Smooth muscle cell (in vitro differentiated cells): ENCODE results near the gene SLC22A17. TPM values are rescaled to one million over a fixed set of nuclear protein-coding genes. Genes with fewer than 3 reads are reported as not detected.

ENCODE experiments used
- DNase-seq: peaks from one replicate; lab custom pipeline; 2025; ENCODE audit not compliant: unreplicated experiment; lab: John Stamatoyannopoulos, UW
- H2AFZ ChIP-seq: fragments of 200-600 bp; sonication (generic); 2 replicates; pipeline ENCODE4 v1.6.0; 2016; ENCODE audit warnings: antibody characterized with exemption, low read depth, mild to moderate bottlenecking
- H3F3A ChIP-seq: fragments of 200-600 bp; sonication (generic); 2 replicates; pipeline ENCODE4 v1.6.0; 2017; ENCODE audit warnings: antibody characterized with exemption, low read depth
- H3K27ac ChIP-seq: fragments of 200-600 bp; sonication (generic); 2 replicates; pipeline ENCODE4 v1.5.1; 2016; ENCODE audit warnings: low read depth, mild to moderate bottlenecking
- H3K27me3 ChIP-seq: fragments of 200-600 bp; sonication (generic); 2 replicates; pipeline ENCODE4 v1.6.1; 2016; ENCODE audit warnings: low read depth, mild to moderate bottlenecking
- H3K36me3 ChIP-seq: fragments of 200-600 bp; sonication (generic); 2 replicates; pipeline ENCODE4 v1.5.1; 2016; ENCODE audit warnings: low read depth
- H3K4me1 ChIP-seq: fragments of 200-600 bp; sonication (generic); 2 replicates; pipeline ENCODE4 v1.5.1; 2016; ENCODE audit warnings: low read depth
- H3K4me2 ChIP-seq: fragments of 200-600 bp; sonication (generic); 2 replicates; pipeline ENCODE4 v1.6.0; 2016; ENCODE audit warnings: mild to moderate bottlenecking
- H3K4me3 ChIP-seq: fragments of 200-600 bp; sonication (generic); 2 replicates; pipeline ENCODE4 v1.5.1; 2016; ENCODE audit warnings: mild to moderate bottlenecking
- H3K79me2 ChIP-seq: fragments of 200-600 bp; sonication (generic); 2 replicates; pipeline ENCODE4 v1.6.0; 2016; ENCODE audit warnings: low read depth, mild to moderate bottlenecking
- H3K9ac ChIP-seq: fragments of 200-600 bp; sonication (generic); 2 replicates; pipeline ENCODE4 v1.6.0; 2016; ENCODE audit warnings: low read depth
- H3K9me3 ChIP-seq: fragments of 200-600 bp; sonication (generic); replicated peaks from 2 replicates; pipeline ENCODE4 v1.5.1; 2016; ENCODE audit warnings: low read depth
- H4K20me1 ChIP-seq: fragments of 200-600 bp; sonication (generic); 2 replicates; pipeline ENCODE4 v1.6.0; 2016; ENCODE audit warnings: low read depth
- CTCF ChIP-seq: fragments of 200-600 bp; sonication (generic); IDR thresholded peaks from 2 replicates; pipeline ENCODE4 v1.5.1; 2017; ENCODE audit warnings: borderline replicate concordance, mild to moderate bottlenecking, antibody characterized with exemption; ENCODE audit not compliant: insufficient read depth, poor library complexity, severe bottlenecking
- WGBS: methylation state at CpG from one replicate; pipeline ENCODE4 v1.1.7; 2016; ENCODE audit warnings: low lambda C conversion rate; 5-methylcytosine and 5-hydroxymethylcytosine counted together
- polyA plus RNA-seq: library from polyadenylated mRNA; unstranded; fragments of >200 nt; fragmentation: Nextera tagmentation; extraction: Ambion mirVana; gene quantifications from 2 replicates; pipeline ENCODE4 v1.2.1, GENCODE V29; 2016
- total RNA-seq: library from RNA; depleted of rRNA; stranded (reverse); fragments of >200 nt; gene quantifications from 2 replicates; pipeline ENCODE4 v1.2.3, GENCODE V29; 2014

Gene SLC22A17
- total and polyA plus RNA-seq, 2 experiments from 2014 or later, result 81.0 to 127 TPM

GRCh38 chr14:23324455-23324846, 28.2 kb downstream of the SLC22A17 start:
- Histone ChIP-seq H3K4me1 (peaks cover 19% of the 10 kb centered on the region), H4K20me1 (peaks cover 33% of the 10 kb centered on the region), H3K79me2 (peaks cover 25% of the 10 kb centered on the region), H3K27ac (no peak overlapping the region), H3K9me3 (no peaks in the 10 kb centered on the region), H3K27me3 (no peaks in the 10 kb centered on the region), H3K4me3 (no peak overlapping the region), H2AFZ (no peak overlapping the region), H3K36me3 (no peaks in the 10 kb centered on the region), H3K4me2 (no peak overlapping the region), H3F3A (peaks cover 46% of the 10 kb centered on the region), H3K9ac (no peak overlapping the region)
- DNase-seq, result no peak
- no peak for TF ChIP-seq CTCF
- 98% methylated on average over 2 of the region's 2 CpGs for WGBS

GRCh38 chr14:23323838-23324454, 28.7 kb downstream of the SLC22A17 start:
- no peak for DNase-seq
- no peak overlapping the region for H3K4me2 ChIP-seq

GRCh38 chr14:23322568-23323517, 29.8 kb downstream of the SLC22A17 start:
- DNase-seq, result no peak
- no peak overlapping the region for H2AFZ ChIP-seq
- 61% methylated on average over 10 of the region's 10 CpGs for WGBS

More at GRCh38 chr14:23323838-23324454, 28.7 kb downstream of the SLC22A17 start:
- 96% methylated on average over 18 of the region's 18 CpGs for WGBS
- Histone ChIP-seq H3K27me3 (no peaks in the 10 kb centered on the region), H3K79me2 (peaks cover 25% of the 10 kb centered on the region), H4K20me1 (peaks cover 33% of the 10 kb centered on the region), H3F3A (peaks cover 50% of the 10 kb centered on the region), H3K4me1 (peaks cover 19% of the 10 kb centered on the region), H3K9me3 (no peaks in the 10 kb centered on the region), H3K9ac (no peak overlapping the region), H3K27ac (peak overlapping the region; percentile 98), H3K4me3 (peak overlapping the region; percentile 92), H3K36me3 (no peaks in the 10 kb centered on the region), H2AFZ (no peak overlapping the region)
- no peak for TF ChIP-seq CTCF

More at GRCh38 chr14:23322568-23323517, 29.8 kb downstream of the SLC22A17 start:
- H3K27me3 ChIP-seq, result no peaks in the 10 kb centered on the region
- H3K36me3 ChIP-seq, result no peaks in the 10 kb centered on the region
- H3K4me3 ChIP-seq, result peak overlapping the region; percentile 92
- H3F3A ChIP-seq, result peaks cover 54% of the 10 kb centered on the region
- no peaks in the 10 kb centered on the region for H3K9me3 ChIP-seq
- H3K27ac ChIP-seq, result peak overlapping the region; percentile 98
- peaks cover 19% of the 10 kb centered on the region for H3K4me1 ChIP-seq
- TF ChIP-seq CTCF, result no peak
- H3K9ac ChIP-seq, result peak overlapping the region; percentile 99
- peak overlapping the region; percentile 95 for H3K4me2 ChIP-seq
- H3K79me2 ChIP-seq, result peaks cover 28% of the 10 kb centered on the region
- H4K20me1 ChIP-seq, result peaks cover 33% of the 10 kb centered on the region
